ENCODE measurements around the gene OTUB2.

OTUB2 gene

DNA sequence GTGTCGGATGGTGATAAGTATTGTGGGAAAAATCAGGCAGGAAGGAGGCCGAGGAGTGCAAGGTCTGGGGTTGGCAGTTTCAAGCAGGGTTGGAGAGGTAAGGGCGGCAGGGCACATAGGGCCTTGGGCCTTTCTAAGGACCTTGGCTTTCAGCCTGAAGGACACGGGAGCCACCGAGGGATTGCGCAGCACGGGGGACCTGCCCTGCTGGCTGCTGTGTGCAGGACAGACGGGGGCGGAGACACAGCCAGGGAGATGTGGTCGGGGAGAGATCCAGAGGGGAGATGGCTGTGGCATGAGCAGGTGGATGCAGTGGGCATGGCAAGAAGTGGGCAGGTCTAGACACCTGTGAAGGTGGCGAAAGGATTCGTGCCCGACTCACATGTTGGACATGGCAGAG lies 14.7 kb downstream of the OTUB2 start:
- peaks cover 14% of the 10 kb centered on the region for H3K36me3 ChIP-seq (ENCODE audit: insufficient read depth, low read length)
- no peak for TF ChIP-seq EZH2 (IDR thresholded peaks at IDR 0.05; ENCODE audit: borderline replicate concordance, low read length)
- TF ChIP-seq, protein P1, sequence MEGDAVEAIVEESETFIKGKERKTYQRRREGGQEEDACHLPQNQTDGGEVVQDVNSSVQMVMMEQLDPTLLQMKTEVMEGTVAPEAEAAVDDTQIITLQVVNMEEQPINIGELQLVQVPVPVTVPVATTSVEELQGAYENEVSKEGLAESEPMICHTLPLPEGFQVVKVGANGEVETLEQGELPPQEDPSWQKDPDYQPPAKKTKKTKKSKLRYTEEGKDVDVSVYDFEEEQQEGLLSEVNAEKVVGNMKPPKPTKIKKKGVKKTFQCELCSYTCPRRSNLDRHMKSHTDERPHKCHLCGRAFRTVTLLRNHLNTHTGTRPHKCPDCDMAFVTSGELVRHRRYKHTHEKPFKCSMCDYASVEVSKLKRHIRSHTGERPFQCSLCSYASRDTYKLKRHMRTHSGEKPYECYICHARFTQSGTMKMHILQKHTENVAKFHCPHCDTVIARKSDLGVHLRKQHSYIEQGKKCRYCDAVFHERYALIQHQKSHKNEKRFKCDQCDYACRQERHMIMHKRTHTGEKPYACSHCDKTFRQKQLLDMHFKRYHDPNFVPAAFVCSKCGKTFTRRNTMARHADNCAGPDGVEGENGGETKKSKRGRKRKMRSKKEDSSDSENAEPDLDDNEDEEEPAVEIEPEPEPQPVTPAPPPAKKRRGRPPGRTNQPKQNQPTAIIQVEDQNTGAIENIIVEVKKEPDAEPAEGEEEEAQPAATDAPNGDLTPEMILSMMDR (IDR thresholded peaks at IDR 0.05; ENCODE audit: low read length) = no peak
- H3K4me1 ChIP-seq (ENCODE audit: insufficient read depth, low read length, severe bottlenecking) = no peaks in the 10 kb centered on the region

DNA sequence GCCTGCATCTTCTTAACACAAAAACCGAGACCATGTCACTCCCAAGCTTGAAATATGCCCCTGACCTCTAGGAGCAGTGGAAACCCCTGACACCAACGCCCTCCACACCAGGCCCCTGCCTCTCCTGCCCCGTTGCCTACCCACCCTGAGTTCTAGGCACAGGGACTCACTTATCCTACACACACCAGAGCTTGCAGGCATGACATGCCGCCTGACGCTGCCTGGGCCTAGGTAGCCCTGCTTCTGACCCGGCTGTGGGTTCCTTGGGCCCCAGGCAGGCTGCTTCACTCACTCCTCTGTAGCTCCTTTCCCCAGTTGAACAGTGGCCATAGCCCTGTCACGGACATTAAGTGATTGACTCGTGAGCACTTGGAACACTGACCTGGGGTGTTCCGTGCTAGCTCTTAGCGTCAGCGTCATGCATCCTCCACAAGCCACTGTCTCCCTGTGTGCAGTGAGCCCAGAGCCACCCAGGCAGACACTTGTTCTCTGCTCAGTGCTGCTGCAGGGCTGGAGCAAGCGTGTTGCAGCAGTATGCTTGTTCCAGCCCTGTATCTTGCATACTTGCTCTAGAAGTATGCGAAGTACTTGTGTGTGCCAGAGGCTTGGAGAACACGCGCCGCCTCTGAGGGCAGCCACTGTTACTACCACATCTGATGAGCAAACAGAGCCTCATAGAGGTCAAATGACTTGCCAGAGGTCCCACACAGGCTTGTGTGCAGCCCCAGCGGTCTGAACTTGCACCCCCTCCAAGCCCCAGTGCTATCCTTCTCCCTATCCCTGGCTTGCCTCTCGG lies 15.6 kb downstream of the OTUB2 start:
- H3K27ac ChIP-seq (ENCODE audit: low read depth, low read length, poor library complexity, severe bottlenecking) = no peak overlapping the region
- H3K9me2 ChIP-seq (ENCODE audit: low read depth, low read length) = no peaks in the 10 kb centered on the region
- H3K4me1 ChIP-seq (ENCODE audit: insufficient read depth, low read length, severe bottlenecking) = no peaks in the 10 kb centered on the region
- TF ChIP-seq, protein P1 (IDR thresholded peaks at IDR 0.05; ENCODE audit: low read length) = no peak
- TF ChIP-seq EZH2 (IDR thresholded peaks at IDR 0.05; ENCODE audit: borderline replicate concordance, low read length) = no peak
- no peaks in the 10 kb centered on the region for H4K20me1 ChIP-seq (ENCODE audit: insufficient read depth, low read length)
- H3K9ac ChIP-seq (ENCODE audit: low read length) = no peak overlapping the region
- H3K4me2 ChIP-seq (ENCODE audit: low read length) = no peak overlapping the region
- H3K27me3 ChIP-seq (ENCODE audit: insufficient read depth, low read length) = no peaks in the 10 kb centered on the region
- no peaks in the 10 kb centered on the region for H3K79me2 ChIP-seq (ENCODE audit: insufficient read depth, low read length)
- no peaks in the 10 kb centered on the region for H3F3A ChIP-seq (ENCODE audit: insufficient read depth, low read length)
- H3K9me3 ChIP-seq (ENCODE audit: low read length) = no peaks in the 10 kb centered on the region
- peaks cover 24% of the 10 kb centered on the region for H3K36me3 ChIP-seq (ENCODE audit: insufficient read depth, low read length)
- no peak overlapping the region for H2AFZ ChIP-seq (ENCODE audit: low read length)
- H3K4me3 ChIP-seq (ENCODE audit: low read depth, low read length, poor library complexity, severe bottlenecking) = no peak overlapping the region

More for the DNA sequence above, 14.7 kb downstream of the OTUB2 start:
- no peak overlapping the region for H2AFZ ChIP-seq (ENCODE audit: low read length)
- H3K27me3 ChIP-seq (ENCODE audit: insufficient read depth, low read length) = no peaks in the 10 kb centered on the region
- H3K27ac ChIP-seq (ENCODE audit: low read depth, low read length, poor library complexity, severe bottlenecking) = no peak overlapping the region
- H3K9me3 ChIP-seq (ENCODE audit: low read length) = no peaks in the 10 kb centered on the region
- H3K4me2 ChIP-seq (ENCODE audit: low read length) = no peak overlapping the region
- no peaks in the 10 kb centered on the region for H3K9me2 ChIP-seq (ENCODE audit: low read depth, low read length)
- no peak overlapping the region for H3K4me3 ChIP-seq (ENCODE audit: low read depth, low read length, poor library complexity, severe bottlenecking)
- H3F3A ChIP-seq (ENCODE audit: insufficient read depth, low read length) = no peaks in the 10 kb centered on the region
- H4K20me1 ChIP-seq (ENCODE audit: insufficient read depth, low read length) = no peaks in the 10 kb centered on the region
- H3K79me2 ChIP-seq (ENCODE audit: insufficient read depth, low read length) = no peaks in the 10 kb centered on the region
- no peak overlapping the region for H3K9ac ChIP-seq (ENCODE audit: low read length)

DNA sequence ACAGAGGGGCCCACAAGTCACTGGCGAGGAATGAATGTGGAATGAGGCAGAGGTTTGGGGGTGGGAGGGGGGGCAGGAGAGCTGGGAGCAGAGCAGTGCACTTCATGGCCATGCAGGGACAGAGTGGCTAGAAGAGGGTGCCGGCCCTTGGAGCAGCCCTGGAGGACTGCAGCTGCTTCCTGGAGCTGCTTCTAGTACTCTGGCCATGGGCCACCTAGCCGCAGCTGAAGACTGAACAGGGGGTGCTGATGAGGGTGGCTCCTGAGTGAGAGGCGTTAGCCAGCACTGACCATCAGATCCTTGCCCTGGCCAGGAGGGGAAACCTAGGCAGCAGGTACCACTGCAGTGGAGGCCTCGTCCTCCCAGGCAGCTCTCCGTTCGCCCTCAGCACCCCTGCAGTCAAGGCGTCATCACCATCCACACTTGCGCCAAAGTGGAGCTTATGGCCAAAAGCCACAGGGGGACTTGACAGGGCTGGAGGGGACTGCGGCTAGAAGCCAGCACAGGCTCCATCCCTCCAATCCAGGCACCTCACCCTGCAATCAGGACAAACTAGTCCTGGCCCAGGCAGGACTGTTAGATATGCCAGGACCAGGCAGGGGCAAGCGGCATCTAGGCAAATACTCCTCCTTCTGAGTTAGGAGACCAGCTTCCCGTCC lies 16.4 kb downstream of the OTUB2 start:
- no peaks in the 10 kb centered on the region for H4K20me1 ChIP-seq (ENCODE audit: insufficient read depth, low read length)
- no peaks in the 10 kb centered on the region for H3K9me3 ChIP-seq (ENCODE audit: low read length)
- no peak overlapping the region for H3K27ac ChIP-seq (ENCODE audit: low read depth, low read length, poor library complexity, severe bottlenecking)
- H2AFZ ChIP-seq (ENCODE audit: low read length) = no peak overlapping the region
- H3K4me1 ChIP-seq (ENCODE audit: insufficient read depth, low read length, severe bottlenecking) = no peaks in the 10 kb centered on the region
- H3K4me2 ChIP-seq (ENCODE audit: low read length) = no peak overlapping the region
- no peaks in the 10 kb centered on the region for H3F3A ChIP-seq (ENCODE audit: insufficient read depth, low read length)
- H3K27me3 ChIP-seq (ENCODE audit: insufficient read depth, low read length) = no peaks in the 10 kb centered on the region
- peaks cover 32% of the 10 kb centered on the region for H3K36me3 ChIP-seq (ENCODE audit: insufficient read depth, low read length)
- no peak overlapping the region for H3K9ac ChIP-seq (ENCODE audit: low read length)
- H3K79me2 ChIP-seq (ENCODE audit: insufficient read depth, low read length) = no peaks in the 10 kb centered on the region
- H3K9me2 ChIP-seq (ENCODE audit: low read depth, low read length) = no peaks in the 10 kb centered on the region
- H3K4me3 ChIP-seq (ENCODE audit: low read depth, low read length, poor library complexity, severe bottlenecking) = no peak overlapping the region
- TF ChIP-seq EZH2 (IDR thresholded peaks at IDR 0.05; ENCODE audit: borderline replicate concordance, low read length) = no peak
- TF ChIP-seq, protein P1 (IDR thresholded peaks at IDR 0.05; ENCODE audit: low read length) = no peak
